22Rv1 (cell line): ENCODE data around the gene MBTD1.

Experiments
- H3K27ac ChIP-seq: fragments of 450-650 bp; 2 replicates; pipeline ENCODE4 v1.5.1; 2017
- ZFX ChIP-seq: fragments of 450-650 bp; IDR thresholded peaks from 2 replicates; pipeline ENCODE4 v1.6.1; 2017; ENCODE audit warnings: antibody characterized with exemption, borderline replicate concordance
- TF ChIP-seq, protein P1 (sequence below): fragments of 450-650 bp; IDR thresholded peaks from 2 replicates; pipeline ENCODE4 v1.5.1; 2017; ENCODE audit warnings: mild to moderate bottlenecking

The MBTD1 gene

DNA sequence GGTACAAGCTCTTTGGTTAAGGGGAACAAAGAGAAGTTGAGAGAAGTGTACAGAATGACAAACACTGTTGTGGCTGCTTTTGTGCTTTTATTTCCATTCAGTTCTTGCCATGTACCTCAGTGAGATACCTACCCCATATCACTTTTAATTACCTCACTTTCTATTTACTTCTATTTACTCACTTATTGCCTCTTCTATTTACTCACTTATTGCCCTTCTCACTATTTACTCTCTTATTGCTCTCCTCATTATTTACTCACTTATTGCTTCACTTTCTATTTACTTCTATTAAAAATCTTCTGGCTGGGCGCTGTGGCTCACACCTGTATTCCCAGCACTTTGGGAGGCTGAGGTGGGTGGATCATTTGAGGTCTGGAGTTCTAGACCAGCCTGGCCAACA, 41.9 kb downstream of the MBTD1 start:
- TF ChIP-seq, protein P1, sequence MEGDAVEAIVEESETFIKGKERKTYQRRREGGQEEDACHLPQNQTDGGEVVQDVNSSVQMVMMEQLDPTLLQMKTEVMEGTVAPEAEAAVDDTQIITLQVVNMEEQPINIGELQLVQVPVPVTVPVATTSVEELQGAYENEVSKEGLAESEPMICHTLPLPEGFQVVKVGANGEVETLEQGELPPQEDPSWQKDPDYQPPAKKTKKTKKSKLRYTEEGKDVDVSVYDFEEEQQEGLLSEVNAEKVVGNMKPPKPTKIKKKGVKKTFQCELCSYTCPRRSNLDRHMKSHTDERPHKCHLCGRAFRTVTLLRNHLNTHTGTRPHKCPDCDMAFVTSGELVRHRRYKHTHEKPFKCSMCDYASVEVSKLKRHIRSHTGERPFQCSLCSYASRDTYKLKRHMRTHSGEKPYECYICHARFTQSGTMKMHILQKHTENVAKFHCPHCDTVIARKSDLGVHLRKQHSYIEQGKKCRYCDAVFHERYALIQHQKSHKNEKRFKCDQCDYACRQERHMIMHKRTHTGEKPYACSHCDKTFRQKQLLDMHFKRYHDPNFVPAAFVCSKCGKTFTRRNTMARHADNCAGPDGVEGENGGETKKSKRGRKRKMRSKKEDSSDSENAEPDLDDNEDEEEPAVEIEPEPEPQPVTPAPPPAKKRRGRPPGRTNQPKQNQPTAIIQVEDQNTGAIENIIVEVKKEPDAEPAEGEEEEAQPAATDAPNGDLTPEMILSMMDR: no peak
- no peak for TF ChIP-seq ZFX
- H3K27ac ChIP-seq: no peak overlapping the region

- no peak overlapping the region for H3K27ac ChIP-seq
- TF ChIP-seq, protein P1: no peak
- no peak for TF ChIP-seq ZFX
Measured at GRCh38 chr17:51214920-51215319, 44.9 kb downstream of the MBTD1 start.

- H3K27ac ChIP-seq: no peak overlapping the region
- TF ChIP-seq, protein P1: no peak
- TF ChIP-seq ZFX: no peak
Measured at GRCh38 chr17:51203838-51204237, 56.0 kb downstream of the MBTD1 start.

- H3K27ac ChIP-seq: no peak overlapping the region
- TF ChIP-seq, protein P1: no peak
- no peak for TF ChIP-seq ZFX
Measured at GRCh38 chr17:51200846-51201245, 59.0 kb downstream of the MBTD1 start.

GRCh38 chr17:51200295-51200694, 59.6 kb downstream of the MBTD1 start:
- no peak overlapping the region for H3K27ac ChIP-seq
- TF ChIP-seq ZFX: no peak
- TF ChIP-seq, protein P1: no peak

DNA sequence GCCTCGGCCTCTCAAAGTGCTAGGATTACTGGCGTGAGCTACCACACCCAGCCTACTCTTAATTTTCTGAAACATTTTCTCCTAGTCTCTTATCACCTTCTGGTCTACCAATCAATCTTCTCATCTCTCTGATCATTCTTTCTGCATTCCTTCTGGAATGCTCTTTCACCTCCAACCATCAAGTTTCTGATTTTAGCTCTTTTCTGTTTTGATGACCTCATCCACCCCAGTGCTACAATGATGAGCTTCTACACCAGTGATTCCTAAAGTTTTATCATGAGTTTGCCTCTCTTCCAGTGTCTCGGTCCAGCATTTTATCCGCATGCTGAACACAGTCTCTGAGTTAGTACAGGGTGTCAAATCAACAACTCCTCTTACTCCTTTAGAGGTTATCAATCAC, 62.1 kb downstream of the MBTD1 start:
- no peak overlapping the region for H3K27ac ChIP-seq
- TF ChIP-seq, protein P1: no peak
- no peak for TF ChIP-seq ZFX

DNA sequence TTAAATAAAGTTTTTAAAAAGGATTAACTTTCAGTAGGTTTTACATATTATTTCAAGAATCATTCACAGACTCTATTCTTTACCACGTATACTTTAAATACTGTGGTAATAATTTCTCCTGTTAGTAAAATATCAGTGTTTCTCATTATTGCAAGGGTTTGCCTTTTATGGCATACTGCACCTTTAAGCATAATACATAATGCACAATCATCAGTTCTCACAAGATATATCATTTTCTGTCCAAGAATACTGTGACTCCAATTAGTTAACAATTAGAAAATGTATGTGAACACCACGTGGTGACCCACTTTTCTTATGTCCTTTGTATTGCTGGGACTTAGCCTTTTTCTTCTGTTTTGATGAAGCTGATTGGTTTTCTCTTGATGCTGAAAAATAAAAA, 68.0 kb downstream of the MBTD1 start:
- H3K27ac ChIP-seq: no peak overlapping the region
- TF ChIP-seq, protein P1: no peak
- no peak for TF ChIP-seq ZFX
